SK-N-SH treated with all-trans-retinoic acid at 6 μM for 48 hours (cell line): Measurements from ENCODE around the gene NPEPL1.
A peak's percentile ranks its signal among the peaks of the same experiment; 100 is the strongest.

Experiments
- ATAC-seq: fragments of 200-7000 bp; cut with Tn5 transposase; 3 replicates; pipeline ENCODE4 v1.9.1; 2020; ENCODE audit warnings: mild to moderate bottlenecking, moderate library complexity
- ARNTL ChIP-seq: fragments of 450-650 bp; formaldehyde crosslinking; IDR thresholded peaks from 2 replicates; pipeline ENCODE4 v1.5.0; 2020; ENCODE audit warnings: low read depth, mild to moderate bottlenecking, moderate library complexity, borderline replicate concordance
- BACH2 ChIP-seq: fragments of 250-450 bp; sonication (Bioruptor Pico); IDR thresholded peaks from 2 replicates; pipeline ENCODE4 v1.9.0; 2021; ENCODE audit warnings: mild to moderate bottlenecking, borderline replicate concordance
- CREB5 ChIP-seq: fragments of 250-450 bp; sonication (Bioruptor Pico); IDR thresholded peaks from 2 replicates; pipeline ENCODE4 v1.5.1; 2020; ENCODE audit warnings: low read depth, mild to moderate bottlenecking, moderate library complexity
- CSDC2 ChIP-seq: fragments of 250-450 bp; sonication (Bioruptor Pico); IDR thresholded peaks from 2 replicates; pipeline ENCODE4 v1.5.0; 2020; ENCODE audit warnings: mild to moderate bottlenecking, moderate library complexity
- GLIS3 ChIP-seq: fragments of 250-450 bp; sonication (Bioruptor Pico); IDR thresholded peaks from 2 replicates; pipeline ENCODE4 v1.5.0; 2020; ENCODE audit warnings: mild to moderate bottlenecking, moderate library complexity
- ISL1 ChIP-seq: fragments of 250-450 bp; sonication (Bioruptor Pico); IDR thresholded peaks from 2 replicates; pipeline ENCODE4 v2.1.2; 2022; ENCODE audit warnings: mild to moderate bottlenecking, moderate library complexity
- PATZ1 ChIP-seq: fragments of 250-450 bp; sonication (Bioruptor Pico); IDR thresholded peaks from 2 replicates; pipeline ENCODE4 v1.8.0; 2020; ENCODE audit warnings: mild to moderate bottlenecking, moderate library complexity, borderline replicate concordance
- POU6F1 ChIP-seq: fragments of 250-450 bp; sonication (Bioruptor Pico); IDR thresholded peaks from 2 replicates; pipeline ENCODE4 v1.8.0; 2021; ENCODE audit warnings: low read depth, mild to moderate bottlenecking, moderate library complexity, borderline replicate concordance
- PPARA ChIP-seq: fragments of 250-450 bp; sonication (Bioruptor Pico); IDR thresholded peaks from 2 replicates; pipeline ENCODE4 v1.5.0; 2020; ENCODE audit warnings: mild to moderate bottlenecking, borderline replicate concordance
- RARB ChIP-seq: fragments of 250-450 bp; sonication (Bioruptor Pico); IDR thresholded peaks from 2 replicates; pipeline ENCODE4 v1.8.0; 2021; ENCODE audit warnings: mild to moderate bottlenecking, moderate library complexity
- SNAI2 ChIP-seq: fragments of 250-450 bp; sonication (Bioruptor Pico); IDR thresholded peaks from 2 replicates; pipeline ENCODE4 v1.5.0; 2020; ENCODE audit warnings: mild to moderate bottlenecking, moderate library complexity
- TCF4 ChIP-seq: fragments of 250-450 bp; sonication (Bioruptor Pico); IDR thresholded peaks from 2 replicates; pipeline ENCODE4 v1.8.0; 2021; ENCODE audit warnings: mild to moderate bottlenecking, moderate library complexity, borderline replicate concordance
- TOX ChIP-seq: fragments of 250-450 bp; sonication (Bioruptor Pico); IDR thresholded peaks from 2 replicates; pipeline ENCODE4 v1.8.0; 2021; ENCODE audit warnings: mild to moderate bottlenecking, moderate library complexity, borderline replicate concordance
- ZC3H10 ChIP-seq: fragments of 250-450 bp; sonication (Bioruptor Pico); IDR thresholded peaks from 2 replicates; pipeline ENCODE4 v1.5.1; 2021; ENCODE audit warnings: mild to moderate bottlenecking, moderate library complexity
- ZNF565 ChIP-seq: fragments of 450-650 bp; formaldehyde crosslinking; conservative IDR thresholded peaks from 2 replicates; pipeline ENCODE4 v1.5.0; 2020; ENCODE audit warnings: low read depth, mild to moderate bottlenecking, moderate library complexity
- ZNF70 ChIP-seq: fragments of 450-650 bp; formaldehyde crosslinking; IDR thresholded peaks from 2 replicates; pipeline ENCODE4 v1.5.0; 2020; ENCODE audit warnings: mild to moderate bottlenecking, moderate library complexity
- TF ChIP-seq, protein P1 (sequence below): fragments of 250-450 bp; sonication (Bioruptor Pico); IDR thresholded peaks from 2 replicates; pipeline ENCODE4 v1.5.0; 2020; ENCODE audit warnings: mild to moderate bottlenecking, moderate library complexity
- TF ChIP-seq, protein P2 (sequence below): fragments of 250-450 bp; sonication (Bioruptor Pico); IDR thresholded peaks from 2 replicates; pipeline ENCODE4 v1.5.1; 2021; ENCODE audit warnings: mild to moderate bottlenecking, moderate library complexity

The NPEPL1 gene

GRCh38 chr20:58650776-58651558 lies 41.6 kb upstream of the NPEPL1 start, which contains the start of gene STX16 (continued):
- no peak for TF ChIP-seq TOX (CRISPR knock-in tag)
- TF ChIP-seq, protein P1, sequence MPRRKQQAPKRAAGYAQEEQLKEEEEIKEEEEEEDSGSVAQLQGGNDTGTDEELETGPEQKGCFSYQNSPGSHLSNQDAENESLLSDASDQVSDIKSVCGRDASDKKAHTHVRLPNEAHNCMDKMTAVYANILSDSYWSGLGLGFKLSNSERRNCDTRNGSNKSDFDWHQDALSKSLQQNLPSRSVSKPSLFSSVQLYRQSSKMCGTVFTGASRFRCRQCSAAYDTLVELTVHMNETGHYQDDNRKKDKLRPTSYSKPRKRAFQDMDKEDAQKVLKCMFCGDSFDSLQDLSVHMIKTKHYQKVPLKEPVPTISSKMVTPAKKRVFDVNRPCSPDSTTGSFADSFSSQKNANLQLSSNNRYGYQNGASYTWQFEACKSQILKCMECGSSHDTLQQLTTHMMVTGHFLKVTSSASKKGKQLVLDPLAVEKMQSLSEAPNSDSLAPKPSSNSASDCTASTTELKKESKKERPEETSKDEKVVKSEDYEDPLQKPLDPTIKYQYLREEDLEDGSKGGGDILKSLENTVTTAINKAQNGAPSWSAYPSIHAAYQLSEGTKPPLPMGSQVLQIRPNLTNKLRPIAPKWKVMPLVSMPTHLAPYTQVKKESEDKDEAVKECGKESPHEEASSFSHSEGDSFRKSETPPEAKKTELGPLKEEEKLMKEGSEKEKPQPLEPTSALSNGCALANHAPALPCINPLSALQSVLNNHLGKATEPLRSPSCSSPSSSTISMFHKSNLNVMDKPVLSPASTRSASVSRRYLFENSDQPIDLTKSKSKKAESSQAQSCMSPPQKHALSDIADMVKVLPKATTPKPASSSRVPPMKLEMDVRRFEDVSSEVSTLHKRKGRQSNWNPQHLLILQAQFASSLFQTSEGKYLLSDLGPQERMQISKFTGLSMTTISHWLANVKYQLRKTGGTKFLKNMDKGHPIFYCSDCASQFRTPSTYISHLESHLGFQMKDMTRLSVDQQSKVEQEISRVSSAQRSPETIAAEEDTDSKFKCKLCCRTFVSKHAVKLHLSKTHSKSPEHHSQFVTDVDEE (CRISPR knock-in tag), result peak; percentile 88
- no peak for TF ChIP-seq ZNF70 (CRISPR knock-in tag)
- TF ChIP-seq RARB, result no peak
- no peak for TF ChIP-seq SNAI2
- TF ChIP-seq CREB5, result no peak
- no peak for TF ChIP-seq POU6F1 (CRISPR knock-in tag)
- no peak for TF ChIP-seq GLIS3
- TF ChIP-seq, all 23 proteins: peak for 8

DNA sequence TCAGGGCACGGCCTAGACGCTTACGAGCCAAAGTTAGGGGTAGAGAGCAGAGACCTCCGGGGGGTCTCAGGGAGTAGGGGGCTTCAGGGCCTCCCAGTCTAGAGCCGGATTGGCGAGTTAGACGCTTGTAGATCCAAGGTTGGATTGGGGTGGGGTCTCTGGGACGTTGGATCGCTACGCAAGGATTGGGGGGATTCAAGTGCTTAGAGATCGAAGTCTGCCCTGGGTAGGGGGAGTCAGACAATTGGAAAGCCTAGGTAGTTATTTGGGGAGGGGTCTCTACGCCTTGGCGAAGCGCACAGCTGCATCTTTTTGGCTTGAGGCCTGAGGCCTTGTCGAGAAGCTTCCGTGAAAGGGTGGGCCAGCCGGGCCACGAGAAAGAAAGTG lies 41.0 kb upstream of the NPEPL1 start:
- no peak for TF ChIP-seq ISL1 (CRISPR knock-in tag)
- TF ChIP-seq TOX (CRISPR knock-in tag), result no peak
- no peak for TF ChIP-seq ZC3H10
- no peak for TF ChIP-seq GLIS3
- no peak for TF ChIP-seq PATZ1 (CRISPR knock-in tag)
- no peak for TF ChIP-seq BACH2 (CRISPR knock-in tag)
- no peak for TF ChIP-seq TCF4 (CRISPR knock-in tag)
- TF ChIP-seq ARNTL (CRISPR knock-in tag), result no peak
- no peak for TF ChIP-seq ZNF565 (CRISPR knock-in tag)
- TF ChIP-seq ZNF70 (CRISPR knock-in tag), result no peak
- TF ChIP-seq PPARA (CRISPR knock-in tag), result no peak
- TF ChIP-seq, protein P2, sequence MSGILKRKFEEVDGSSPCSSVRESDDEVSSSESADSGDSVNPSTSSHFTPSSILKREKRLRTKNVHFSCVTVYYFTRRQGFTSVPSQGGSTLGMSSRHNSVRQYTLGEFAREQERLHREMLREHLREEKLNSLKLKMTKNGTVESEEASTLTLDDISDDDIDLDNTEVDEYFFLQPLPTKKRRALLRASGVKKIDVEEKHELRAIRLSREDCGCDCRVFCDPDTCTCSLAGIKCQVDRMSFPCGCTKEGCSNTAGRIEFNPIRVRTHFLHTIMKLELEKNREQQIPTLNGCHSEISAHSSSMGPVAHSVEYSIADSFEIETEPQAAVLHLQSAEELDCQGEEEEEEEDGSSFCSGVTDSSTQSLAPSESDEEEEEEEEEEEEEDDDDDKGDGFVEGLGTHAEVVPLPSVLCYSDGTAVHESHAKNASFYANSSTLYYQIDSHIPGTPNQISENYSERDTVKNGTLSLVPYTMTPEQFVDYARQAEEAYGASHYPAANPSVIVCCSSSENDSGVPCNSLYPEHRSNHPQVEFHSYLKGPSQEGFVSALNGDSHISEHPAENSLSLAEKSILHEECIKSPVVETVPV (CRISPR knock-in tag), result no peak
- TF ChIP-seq POU6F1 (CRISPR knock-in tag), result no peak
- no peak for TF ChIP-seq RARB
- no peak for TF ChIP-seq CSDC2 (CRISPR knock-in tag)
- TF ChIP-seq, protein P1 (CRISPR knock-in tag), result no peak
- peak; percentile 3 for ATAC-seq
